Effector CD4-positive, alpha-beta T cell (primary cell): ENCODE data around the gene IQSEC2.

ENCODE experiments used
- DNase-seq: peaks from one replicate; pipeline ENCODE4 v3.0.0-alpha.2; 2020

IQSEC2 gene

DNA sequence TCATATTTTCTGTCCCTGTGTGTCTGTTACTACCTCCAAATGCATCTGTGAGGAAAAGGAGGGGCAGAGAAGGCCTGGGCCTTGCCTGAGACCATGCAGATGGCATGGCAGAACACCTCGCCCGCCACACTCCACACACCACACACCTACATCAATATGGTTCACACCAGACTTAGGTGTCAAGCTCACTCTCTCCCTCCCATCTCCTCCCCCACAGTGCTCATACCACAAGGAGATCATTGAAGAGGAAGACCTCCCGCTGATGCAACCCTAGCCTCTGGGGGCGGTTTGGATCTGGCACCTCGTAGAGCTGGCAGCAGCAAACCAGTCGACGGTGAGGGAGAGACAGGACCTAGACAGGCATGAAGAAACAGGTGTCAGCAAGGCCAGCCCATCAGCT lies 39.8 kb downstream of the IQSEC2 start:
- no peak for DNase-seq

DNA sequence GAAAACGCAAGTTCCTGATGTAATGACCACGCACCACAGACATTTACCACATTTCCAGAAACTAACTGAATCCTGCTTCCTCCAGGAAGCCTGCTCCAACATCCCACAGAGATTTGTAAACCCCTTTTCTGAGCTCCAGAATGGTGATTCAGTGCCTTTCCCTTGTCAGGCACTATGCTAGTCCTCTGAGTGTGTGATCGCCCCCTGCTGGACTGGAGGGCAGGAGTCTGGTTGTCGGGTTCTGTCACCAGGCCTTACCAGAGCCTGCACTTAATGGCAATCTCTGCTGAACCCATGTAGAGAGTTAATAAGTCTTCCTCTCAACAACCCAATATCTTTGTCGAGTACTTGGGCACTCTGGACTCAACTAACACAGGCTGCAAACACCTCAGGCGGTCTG lies 41.9 kb downstream of the IQSEC2 start:
- DNase-seq: no peak

DNA sequence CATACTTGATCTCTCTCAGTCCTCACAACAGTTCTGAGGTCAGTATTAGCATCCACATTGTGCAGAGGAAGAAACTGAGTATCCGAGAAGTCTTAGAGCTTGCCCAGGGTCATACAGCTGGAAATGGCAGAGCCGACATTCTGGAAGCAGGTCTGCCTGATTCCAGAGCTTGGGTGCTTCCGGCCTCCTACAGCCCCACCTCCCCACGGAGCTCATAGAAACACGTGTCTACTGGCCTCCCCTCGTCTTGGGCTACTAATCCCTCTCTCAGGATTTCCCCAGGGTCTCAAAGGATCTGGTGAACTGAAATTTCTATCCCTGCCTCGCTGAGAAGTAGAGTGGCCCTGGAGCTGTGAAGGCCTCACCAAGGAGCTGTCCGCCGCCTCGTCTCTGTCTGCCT lies 44.3 kb downstream of the IQSEC2 start:
- DNase-seq: no peak

DNA sequence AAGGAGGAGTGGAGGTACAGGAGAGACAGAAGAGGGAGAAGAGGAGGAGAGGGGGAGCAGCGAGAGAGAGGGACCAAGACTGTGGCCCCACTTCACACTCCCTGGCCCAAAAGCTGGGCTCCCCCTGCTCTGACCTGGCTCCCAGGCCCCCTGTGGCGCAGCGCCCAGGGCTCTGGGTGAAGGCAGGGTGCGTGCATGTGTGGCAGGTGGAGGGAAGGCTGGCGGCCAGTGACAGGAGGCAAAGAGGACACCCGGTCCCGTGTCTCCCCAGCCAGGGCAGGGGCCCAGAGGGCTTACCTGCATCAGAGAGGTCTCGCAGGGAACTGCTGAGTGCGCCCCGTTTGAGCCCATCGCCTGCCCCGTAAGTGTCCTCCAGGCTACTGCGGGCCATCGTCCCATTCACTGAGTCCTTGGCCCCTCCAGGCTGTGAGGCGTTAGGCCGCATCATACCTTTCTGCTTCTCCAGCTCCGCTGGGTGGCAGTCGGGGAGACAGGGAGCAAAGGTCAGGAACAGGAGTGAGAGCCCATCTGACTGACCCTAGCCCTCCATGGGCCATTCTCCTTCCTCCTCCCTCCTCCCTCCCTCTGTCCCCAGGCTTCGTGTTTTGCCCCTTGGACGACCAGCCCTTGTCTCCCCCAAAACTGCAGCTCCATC lies 45.2 kb downstream of the IQSEC2 start:
- DNase-seq: no peak

DNA sequence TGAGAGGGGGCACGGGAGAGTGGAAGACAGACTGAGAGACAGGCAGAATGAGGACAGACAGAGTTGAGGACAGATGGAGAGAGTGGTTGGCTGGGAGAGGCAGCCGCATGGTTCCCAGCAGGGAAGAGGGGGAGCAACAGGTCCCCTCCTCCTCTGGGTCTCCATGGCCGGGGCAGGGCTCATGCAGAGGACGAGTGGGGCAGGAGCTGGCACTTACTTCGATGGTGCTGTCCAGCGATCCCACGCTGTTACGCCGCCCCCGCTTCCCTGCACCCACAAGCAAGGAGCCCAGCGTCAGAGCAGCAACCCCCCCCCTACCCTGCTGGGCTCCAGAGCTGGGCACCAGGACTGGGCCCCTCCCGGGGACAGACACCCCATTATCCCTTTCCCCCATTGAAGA lies 45.8 kb downstream of the IQSEC2 start:
- no peak for DNase-seq

DNA sequence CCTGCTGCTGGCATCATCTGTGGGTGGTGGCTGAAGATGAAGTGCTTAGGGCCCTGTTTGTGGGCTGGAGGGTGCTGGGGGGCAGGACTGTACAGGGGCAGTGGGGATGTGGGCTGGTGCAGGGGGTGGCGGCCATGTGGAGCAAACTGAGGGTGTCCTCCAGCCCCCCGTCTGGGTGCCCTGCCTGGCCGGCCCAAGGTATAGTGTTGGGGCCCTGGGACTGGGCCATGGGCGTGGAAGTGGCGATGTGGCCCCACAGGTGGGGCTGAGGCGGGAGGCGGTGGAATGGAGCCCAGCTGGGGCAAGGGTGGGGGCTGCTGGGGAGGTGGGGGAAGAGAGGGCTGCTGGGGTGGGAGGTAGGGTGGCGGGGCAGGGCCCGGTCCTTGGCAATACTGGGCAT lies 46.9 kb downstream of the IQSEC2 start:
- DNase-seq: no peak

DNA sequence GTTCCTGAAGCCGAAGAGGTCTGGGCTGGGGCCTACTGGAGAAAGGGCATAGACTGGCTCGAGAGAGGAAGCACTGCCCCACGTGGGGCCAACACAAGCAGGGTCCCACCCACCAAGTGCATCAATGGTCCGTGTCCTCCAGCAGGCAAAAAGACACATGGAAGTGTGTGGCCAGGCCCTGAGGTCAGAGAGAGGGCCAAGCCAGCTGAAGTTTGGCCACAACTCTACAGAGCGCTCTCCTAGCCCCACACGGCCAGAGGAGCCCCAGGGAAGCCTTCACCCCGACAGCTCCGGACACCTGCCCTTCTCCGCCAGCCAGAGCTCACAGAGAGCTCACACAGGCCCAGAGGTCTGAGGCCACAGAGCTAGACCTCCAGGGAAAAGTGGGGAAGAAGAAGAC lies 47.8 kb downstream of the IQSEC2 start:
- DNase-seq: no peak

DNA sequence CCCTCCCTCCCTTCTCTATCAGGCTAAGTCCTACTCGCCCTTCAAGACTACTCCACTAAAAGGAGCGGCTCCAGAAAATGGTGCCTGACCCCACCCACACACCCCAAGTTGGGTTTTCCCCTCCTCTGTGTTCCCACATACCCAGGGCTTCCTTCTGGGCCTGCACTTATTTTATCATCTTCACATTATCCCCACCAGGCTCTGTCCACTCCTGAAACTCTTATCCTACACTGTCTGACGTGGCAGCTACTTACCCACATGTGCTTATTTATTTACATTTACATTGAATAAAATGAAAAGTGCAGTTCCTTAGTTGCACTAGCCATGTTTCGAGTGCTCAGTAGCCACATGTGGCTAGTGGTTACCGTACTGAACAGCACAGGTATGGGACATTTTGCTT lies 51.3 kb downstream of the IQSEC2 start:
- no peak for DNase-seq

DNA sequence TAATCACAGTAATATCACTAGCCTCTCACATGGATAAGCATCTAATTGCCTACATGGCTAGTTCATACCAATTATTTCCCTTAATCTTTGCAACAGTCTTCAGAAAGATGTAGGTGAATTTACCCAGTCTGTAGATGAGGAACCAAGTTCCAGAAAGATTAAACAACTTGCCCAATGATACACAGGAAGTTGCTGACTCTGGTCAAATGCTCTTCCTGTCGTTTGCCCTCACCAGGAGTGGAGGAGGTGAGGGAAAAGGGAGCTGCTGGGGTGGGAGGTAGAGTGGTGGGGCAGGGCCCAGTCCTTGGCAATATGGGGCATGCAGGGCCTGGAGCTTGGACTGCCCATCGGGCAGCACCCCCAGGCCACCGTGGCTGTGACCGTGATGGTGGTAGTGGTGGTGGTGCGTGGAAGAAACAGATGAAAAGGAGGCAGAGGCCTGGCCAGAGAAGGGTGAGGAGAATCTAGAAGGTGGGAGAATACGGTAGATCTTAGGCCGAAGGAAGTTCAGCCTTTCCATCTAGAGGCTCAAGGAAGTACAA lies 54.1 kb downstream of the IQSEC2 start:
- no peak for DNase-seq

DNA sequence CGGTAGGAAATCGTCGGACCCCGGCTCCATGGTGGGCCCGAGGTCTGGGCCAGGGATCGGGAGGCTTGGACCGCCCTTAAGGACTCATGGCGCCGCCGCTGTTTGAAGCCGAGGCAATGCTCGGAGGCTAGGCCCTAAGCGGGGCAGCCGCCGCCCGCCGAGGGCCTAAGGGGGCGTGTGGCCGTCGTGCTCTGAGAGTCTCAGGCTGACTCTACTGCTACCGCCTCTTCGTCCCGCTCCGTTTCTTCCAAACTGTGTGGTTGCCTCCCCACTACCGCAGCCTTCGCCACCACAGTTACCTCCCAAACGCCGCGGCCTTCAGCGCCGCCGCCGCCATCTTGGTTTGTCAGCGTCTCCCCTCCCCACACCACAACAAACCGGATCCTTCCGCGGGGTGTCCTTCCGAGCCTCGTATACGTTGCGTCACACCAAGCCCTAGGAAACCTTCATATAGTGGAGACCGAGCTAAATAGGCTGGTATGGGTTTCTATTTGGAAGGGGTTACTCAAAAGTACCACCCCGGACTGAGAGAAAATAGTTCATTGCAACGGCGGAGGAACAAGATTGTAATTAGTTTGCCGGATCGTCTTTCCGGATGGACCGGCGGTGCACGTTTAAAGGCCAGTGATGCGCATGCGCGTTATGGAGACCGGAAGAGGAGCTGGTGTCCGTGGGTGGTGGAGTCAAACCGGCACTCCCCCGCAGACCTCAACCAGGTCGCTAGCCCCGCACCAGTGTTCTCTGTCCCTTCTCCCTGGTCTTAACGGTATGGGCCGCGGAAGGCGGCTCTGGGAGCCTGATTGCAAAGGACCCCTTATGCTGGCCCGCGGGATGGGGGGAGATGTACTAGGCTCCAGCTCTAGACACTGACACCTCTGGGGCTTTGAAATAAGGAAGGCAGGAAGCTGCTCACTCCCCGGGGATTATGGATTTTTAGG lies 56.3 kb downstream of the IQSEC2 start, which contains the start of gene KDM5C:
TSS of gene KDM5C (minus strand) at position 348 of the 938 bp plus-strand sequence. CDS start at position 30, 318 bp downstream.
- peak; percentile 89 for DNase-seq

DNA sequence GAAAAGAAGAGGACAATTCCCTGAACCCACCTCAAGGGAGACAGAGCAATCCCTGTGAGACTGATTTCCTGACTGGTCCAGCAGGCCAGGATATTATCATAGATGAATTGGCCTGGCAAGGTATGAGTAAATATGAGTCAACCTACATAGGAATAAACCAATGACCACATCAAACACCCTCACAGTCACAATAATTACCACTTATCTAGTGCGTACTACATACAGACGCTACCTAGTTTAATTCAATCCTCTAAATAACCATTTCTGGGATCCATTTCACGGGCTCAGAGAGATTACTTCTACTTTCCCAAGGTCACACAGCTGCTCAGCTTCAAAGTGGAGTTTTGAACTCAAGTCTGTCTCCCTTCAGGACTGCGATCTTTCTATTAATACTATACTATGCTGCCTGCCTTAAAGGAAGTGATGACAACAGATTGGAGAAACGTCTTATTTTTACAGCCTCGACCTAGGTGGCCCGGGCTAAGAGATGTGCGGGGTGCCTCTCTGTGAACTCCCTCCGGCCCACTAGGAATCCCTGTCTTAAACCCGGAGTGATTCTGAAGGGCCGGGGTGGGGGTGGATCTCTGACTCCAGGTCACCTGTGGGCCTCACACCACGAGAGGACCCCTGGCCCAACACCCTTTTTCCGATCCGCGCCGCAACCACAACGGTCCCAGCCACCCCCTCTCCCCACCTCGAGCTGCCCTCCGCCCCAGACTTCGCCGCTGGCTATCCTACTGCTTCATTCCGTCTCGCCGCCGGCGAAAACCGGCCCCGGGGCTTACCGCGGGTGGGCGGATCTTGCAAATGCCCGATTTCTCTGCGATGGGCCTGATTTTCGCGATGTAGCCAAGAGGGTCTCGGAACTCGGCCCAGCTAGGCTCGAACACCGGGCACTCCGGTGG lies 57.2 kb downstream of the IQSEC2 start:
- DNase-seq: peak; percentile 9

DNA sequence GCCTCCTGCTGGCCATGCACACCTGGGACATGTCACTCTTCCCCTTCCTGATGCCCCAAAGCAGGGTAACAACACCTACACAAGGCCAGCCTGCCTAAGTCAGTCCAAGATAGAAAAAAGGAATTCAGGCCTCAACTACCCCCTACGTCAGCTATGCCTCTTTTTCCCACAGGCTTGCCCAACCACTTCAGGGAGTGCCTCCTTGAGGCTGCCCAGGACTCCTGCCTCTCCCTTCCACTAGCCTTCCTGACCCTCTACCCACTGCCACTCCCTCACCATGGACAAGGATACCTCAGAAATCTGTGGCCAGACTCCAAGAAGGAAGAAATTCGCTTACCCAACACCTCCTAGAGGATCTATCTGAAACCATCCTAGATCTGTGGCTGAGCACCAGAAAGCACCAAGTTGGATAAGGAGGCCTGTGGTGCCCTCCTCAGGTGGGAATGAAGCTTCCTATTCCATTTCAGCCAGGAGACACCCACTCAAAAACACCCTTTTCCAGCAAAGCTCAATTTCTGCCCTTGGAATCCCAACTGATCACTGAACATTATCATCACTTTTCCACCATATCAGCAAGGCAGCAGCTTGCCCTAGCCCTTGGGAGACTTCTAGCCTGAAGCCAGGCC lies 58.2 kb downstream of the IQSEC2 start:
- no peak for DNase-seq
